Stimulated activated CD8-positive, alpha-beta memory T cell treated with anti-CD3 and anti-CD28 coated beads, Interleukin-7, amount 100 ng/mL, for 24 hours (primary cell): ENCODE measurements around the gene NFKBIB.
"Not testable (repeated sequence)": the region's sequence is repeated elsewhere in the genome, so short reads cannot be mapped to it uniquely, and the experiment has no call there.

Source experiments
- DNase-seq: peaks from one replicate; pipeline ENCODE4 v3.0.0-alpha.2; 2020; ENCODE audit warnings: low read depth

The NFKBIB gene

GRCh38 chr19:38928391-38929001 lies 28.7 kb downstream of the NFKBIB start:
- DNase-seq, result no peak

- peak; percentile 70 for DNase-seq
Observed at GRCh38 chr19:38929929-38930775, 30.4 kb downstream of the NFKBIB start, which contains the start of gene SARS2. Gene SARS2, minus strand, starts transcription at chr19:38930763. Its CDS starts 27 bp downstream, at chr19:38930736.

GRCh38 chr19:38930776-38931520 lies 31.2 kb downstream of the NFKBIB start, which contains the start of gene MRPS12:
Gene MRPS12, plus strand, starts transcription at chr19:38930944. Its CDS starts 351 bp downstream, at chr19:38931295.
- peak; percentile 94 for DNase-seq

GRCh38 chr19:38931521-38931793 lies 31.7 kb downstream of the NFKBIB start:
- DNase-seq, result no peak

- DNase-seq, result no peak
Observed at GRCh38 chr19:38932425-38933179, 32.8 kb downstream of the NFKBIB start.

- DNase-seq, result no peak
Observed at GRCh38 chr19:38933544-38933943, 33.8 kb downstream of the NFKBIB start.

GRCh38 chr19:38939957-38940356 lies 40.2 kb downstream of the NFKBIB start:
- no peak for DNase-seq

GRCh38 chr19:38941466-38941865 lies 41.7 kb downstream of the NFKBIB start:
- DNase-seq, result not testable (repeated sequence)

GRCh38 chr19:38941979-38942378 lies 42.2 kb downstream of the NFKBIB start:
- DNase-seq, result no peak

GRCh38 chr19:38942471-38943181 lies 42.9 kb downstream of the NFKBIB start:
- no peak for DNase-seq

- DNase-seq, result no peak
Observed at GRCh38 chr19:38944981-38945506, 45.3 kb downstream of the NFKBIB start.

- DNase-seq, result no peak
Observed at GRCh38 chr19:38945562-38946228, 45.9 kb downstream of the NFKBIB start.

GRCh38 chr19:38946229-38947010 lies 46.7 kb downstream of the NFKBIB start:
- no peak for DNase-seq

- DNase-seq, result peak; percentile 75
Observed at GRCh38 chr19:38949580-38950367, 50.0 kb downstream of the NFKBIB start.

- DNase-seq, result no peak
Observed at GRCh38 chr19:38951187-38951586, 51.4 kb downstream of the NFKBIB start.

GRCh38 chr19:38952395-38953165 lies 52.8 kb downstream of the NFKBIB start:
- no peak for DNase-seq

- DNase-seq, result no peak
Observed at GRCh38 chr19:38953677-38954076, 53.9 kb downstream of the NFKBIB start.

GRCh38 chr19:38956264-38956663 lies 56.5 kb downstream of the NFKBIB start:
- DNase-seq, result no peak
